A673 (cell line): Measurements from ENCODE around the gene CKS2. TPM values are rescaled to one million over a fixed set of nuclear protein-coding genes. Genes with fewer than 3 reads are reported as not detected.

Source experiments
- BruUV-seq: library from RNA; stranded (reverse); fragments of 400-500 nt; replicated peaks from 2 replicates; lab custom pipeline; 2021; lab: Mats Ljungman, UMichigan
- CTCF ChIA-PET: fragments of 300-600 bp; sonication (Branson Sonifier 250); formaldehyde crosslinking; loops from one replicate; lab custom pipeline; 2022; ENCODE audit warnings: antibody characterized with exemption; lab: Charles Lee
- POLR2A ChIA-PET: fragments of 300-600 bp; sonication (Branson Sonifier 250); formaldehyde crosslinking; loops from one replicate; lab custom pipeline; 2022; ENCODE audit warnings: antibody characterized with exemption; ENCODE audit not compliant: low non-redundant PET; lab: Charles Lee
- DNase-seq: peaks from one replicate; pipeline ENCODE4 v3.0.0-alpha.2; 2015; ENCODE audit warnings: low spot score
- H3K27ac ChIP-seq: fragments of 200-600 bp; sonication (generic); 2 replicates; pipeline ENCODE4 v1.5.1; 2016; ENCODE audit warnings: mixed run types, low read depth, mild to moderate bottlenecking, mixed read lengths, antibody characterized with exemption, low read length; ENCODE audit not compliant: poor library complexity, severe bottlenecking
- H3K27me3 ChIP-seq: fragments of 200-600 bp; sonication (generic); replicated peaks from 2 replicates; pipeline ENCODE4 v1.6.1; 2017; ENCODE audit warnings: mixed run types, low read depth, mild to moderate bottlenecking, mixed read lengths, antibody characterized with exemption, low read length; ENCODE audit not compliant: insufficient read depth, poor library complexity
- H3K36me3 ChIP-seq: fragments of 200-600 bp; sonication (generic); 2 replicates; pipeline ENCODE4 v1.6.1; 2016; ENCODE audit warnings: mixed run types, mild to moderate bottlenecking, mixed read lengths, antibody characterized with exemption, low read length; ENCODE audit not compliant: insufficient read depth, poor library complexity, severe bottlenecking
- H3K4me1 ChIP-seq: fragments of 200-600 bp; sonication (generic); 2 replicates; pipeline ENCODE4 v1.6.1; 2017; ENCODE audit warnings: mixed run types, mild to moderate bottlenecking, mixed read lengths, antibody characterized with exemption, low read length; ENCODE audit not compliant: insufficient read depth, poor library complexity, severe bottlenecking
- H3K4me3 ChIP-seq: fragments of 200-600 bp; sonication (generic); 2 replicates; pipeline ENCODE4 v1.5.1; 2016; ENCODE audit warnings: low read depth, mixed run types, mild to moderate bottlenecking, mixed read lengths, low read length; ENCODE audit not compliant: poor library complexity, severe bottlenecking
- H3K9me3 ChIP-seq: fragments of 200-600 bp; sonication (generic); 2 replicates; pipeline ENCODE4 v1.6.1; 2016; ENCODE audit warnings: mixed run types, low read depth, mild to moderate bottlenecking, mixed read lengths, antibody characterized with exemption, low read length; ENCODE audit not compliant: poor library complexity, severe bottlenecking
- EZH2 ChIP-seq: fragments of 200-600 bp; sonication (generic); IDR thresholded peaks from 2 replicates; pipeline ENCODE4 v1.6.1; 2017; ENCODE audit warnings: borderline replicate concordance, low read depth, mild to moderate bottlenecking, mixed read lengths, antibody characterized with exemption, low read length; ENCODE audit not compliant: poor library complexity, severe bottlenecking
- intact Hi-C: fragments of 100-400 bp; cut with micrococcal nuclease; formaldehyde crosslinking; loops from one replicate; pipeline ENCODE4 v1.10.0; 2022; ENCODE audit not compliant: unreplicated experiment
- total RNA-seq: library from RNA; stranded (reverse); gene quantifications from 2 replicates; pipeline ENCODE4 v1.2.3, GENCODE V29; 2021
- TF ChIP-seq, protein P1 (sequence below): fragments of 300-800, 200-600 bp; sonication (generic); conservative IDR thresholded peaks from 2 replicates; pipeline ENCODE4 v1.5.1; 2017; ENCODE audit warnings: low read depth, mild to moderate bottlenecking, antibody characterized with exemption, low read length, moderate library complexity, mixed read lengths

The CKS2 gene
- total RNA-seq, 1 experiment from 2014 or later: 344 TPM

DNA sequence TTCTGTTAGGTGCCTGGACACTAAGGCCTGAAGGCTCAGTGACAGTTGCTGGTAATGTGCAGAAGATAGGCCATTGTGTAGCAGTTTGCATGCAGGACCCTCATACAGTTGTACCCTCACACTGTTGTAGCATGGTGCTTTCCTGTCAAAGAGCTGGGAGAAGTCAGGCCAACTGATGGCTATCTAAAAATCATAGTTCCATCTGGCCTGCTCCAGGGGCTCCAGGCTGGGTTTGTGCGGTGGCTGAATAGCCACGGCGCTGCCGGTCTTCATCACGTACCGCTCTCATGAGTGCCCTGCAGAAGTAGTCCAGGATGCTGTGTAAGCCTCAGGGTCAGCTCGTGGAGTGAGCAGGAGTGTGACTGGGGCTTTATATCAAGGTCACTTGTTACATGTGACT is 19.5 kb downstream of the CKS2 start:
- ChIA-PET POLR2A (no interaction called here), CTCF (no interaction called here)
- intact Hi-C loops: no loop called here
- Histone ChIP-seq H3K9me3 (no peaks in the 10 kb centered on the region), H3K4me1 (no peaks in the 10 kb centered on the region), H3K4me3 (no peak overlapping the region), H3K27me3 (no peaks in the 10 kb centered on the region), H3K27ac (no peak overlapping the region), H3K36me3 (peaks cover 59% of the 10 kb centered on the region)
- TF ChIP-seq EZH2: no peak
- TF ChIP-seq, protein P1, sequence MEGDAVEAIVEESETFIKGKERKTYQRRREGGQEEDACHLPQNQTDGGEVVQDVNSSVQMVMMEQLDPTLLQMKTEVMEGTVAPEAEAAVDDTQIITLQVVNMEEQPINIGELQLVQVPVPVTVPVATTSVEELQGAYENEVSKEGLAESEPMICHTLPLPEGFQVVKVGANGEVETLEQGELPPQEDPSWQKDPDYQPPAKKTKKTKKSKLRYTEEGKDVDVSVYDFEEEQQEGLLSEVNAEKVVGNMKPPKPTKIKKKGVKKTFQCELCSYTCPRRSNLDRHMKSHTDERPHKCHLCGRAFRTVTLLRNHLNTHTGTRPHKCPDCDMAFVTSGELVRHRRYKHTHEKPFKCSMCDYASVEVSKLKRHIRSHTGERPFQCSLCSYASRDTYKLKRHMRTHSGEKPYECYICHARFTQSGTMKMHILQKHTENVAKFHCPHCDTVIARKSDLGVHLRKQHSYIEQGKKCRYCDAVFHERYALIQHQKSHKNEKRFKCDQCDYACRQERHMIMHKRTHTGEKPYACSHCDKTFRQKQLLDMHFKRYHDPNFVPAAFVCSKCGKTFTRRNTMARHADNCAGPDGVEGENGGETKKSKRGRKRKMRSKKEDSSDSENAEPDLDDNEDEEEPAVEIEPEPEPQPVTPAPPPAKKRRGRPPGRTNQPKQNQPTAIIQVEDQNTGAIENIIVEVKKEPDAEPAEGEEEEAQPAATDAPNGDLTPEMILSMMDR: no peak
- DNase-seq: no peak
- no TSS peak for BruUV-seq

DNA sequence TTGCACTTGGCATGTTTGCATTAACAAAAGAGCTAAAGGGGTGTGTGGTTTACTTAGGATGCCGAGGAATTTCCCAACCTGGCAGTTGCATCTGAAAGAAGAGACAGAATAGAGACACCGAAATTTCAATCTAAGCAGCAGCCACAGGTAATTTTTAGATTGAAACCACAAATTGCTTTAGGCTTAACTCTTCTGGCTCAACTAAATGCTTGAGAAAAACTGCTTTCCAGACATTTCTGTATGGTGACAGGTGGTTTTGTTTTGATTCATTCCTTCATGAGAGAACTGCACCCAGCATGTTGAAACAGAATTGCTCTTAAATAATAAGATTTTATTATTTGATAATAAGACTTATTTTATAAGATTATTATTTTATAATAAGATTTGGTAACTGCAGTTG is 28.8 kb downstream of the CKS2 start:
- H3K27ac ChIP-seq: no peak overlapping the region
- no peak for DNase-seq
- H3K36me3 ChIP-seq: peaks cover 76% of the 10 kb centered on the region
- no peaks in the 10 kb centered on the region for H3K27me3 ChIP-seq
- intact Hi-C loops: no loop called here
- CTCF ChIA-PET: no interaction called here
- H3K9me3 ChIP-seq: no peaks in the 10 kb centered on the region
- no peak for TF ChIP-seq EZH2
- TF ChIP-seq, protein P1: no peak
- H3K4me3 ChIP-seq: no peak overlapping the region
- no TSS peak for BruUV-seq
- POLR2A ChIA-PET: no interaction called here
- H3K4me1 ChIP-seq: no peaks in the 10 kb centered on the region

- BruUV-seq: no TSS peak
- Histone ChIP-seq H3K4me1 (no peaks in the 10 kb centered on the region), H3K4me3 (no peak overlapping the region), H3K27ac (no peak overlapping the region), H3K36me3 (peaks cover 78% of the 10 kb centered on the region), H3K9me3 (no peaks in the 10 kb centered on the region), H3K27me3 (no peaks in the 10 kb centered on the region)
- intact Hi-C loops: no loop called here
- POLR2A ChIA-PET: no interaction called here
- TF ChIP-seq, protein P1: no peak
- no peak for TF ChIP-seq EZH2
- CTCF ChIA-PET: no interaction called here
- no peak for DNase-seq
Measured at GRCh38 chr9:89340332-89340731, 29.3 kb downstream of the CKS2 start.
